Endothelial cell (in vitro differentiated cells): ENCODE measurements around the gene CFAP52. TPM values are rescaled to one million over a fixed set of nuclear protein-coding genes. Genes with fewer than 3 reads are reported as not detected.

Source experiments
- DNase-seq: peaks from one replicate; pipeline ENCODE4 v3.0.0; 2021; ENCODE audit warnings: low spot score
- H3K27ac Mint-ChIP-seq: one replicate; pipeline ENCODE4 v1.8.0; 2021; ENCODE audit warnings: mixed read lengths, inconsistent platforms; ENCODE audit not compliant: unreplicated experiment
- H3K27me3 Mint-ChIP-seq: one replicate; pipeline ENCODE4 v1.8.0; 2021; ENCODE audit warnings: mild to moderate bottlenecking, moderate library complexity, mixed read lengths, inconsistent platforms; ENCODE audit not compliant: unreplicated experiment
- H3K36me3 Mint-ChIP-seq: one replicate; pipeline ENCODE4 v1.8.0; 2021; ENCODE audit warnings: mild to moderate bottlenecking, low read depth, mixed read lengths, inconsistent platforms; ENCODE audit not compliant: unreplicated experiment
- H3K4me1 Mint-ChIP-seq: one replicate; pipeline ENCODE4 v1.8.0; 2021; ENCODE audit warnings: mild to moderate bottlenecking, mixed read lengths, inconsistent platforms; ENCODE audit not compliant: unreplicated experiment
- H3K4me3 Mint-ChIP-seq: one replicate; pipeline ENCODE4 v1.8.0; 2021; ENCODE audit warnings: mild to moderate bottlenecking, mixed read lengths, inconsistent platforms; ENCODE audit not compliant: unreplicated experiment
- H3K9me3 Mint-ChIP-seq: one replicate; pipeline ENCODE4 v1.8.0; 2021; ENCODE audit warnings: mixed read lengths, inconsistent platforms; ENCODE audit not compliant: unreplicated experiment
- total RNA-seq: library from RNA; stranded (reverse); fragmentation: NEBNext Ultra II Directional; extraction: Animal tissue kit (Norgen Biotek cat#: 25700); gene quantifications from one replicate; pipeline ENCODE4 v1.2.1, GENCODE V29; 2021; ENCODE audit not compliant: unreplicated experiment
- TF ChIP-seq, protein P1 (sequence below): fragments of 200-600 bp; sonication (generic); IDR thresholded peaks from one replicate; pipeline ENCODE4 v1.5.0; 2021; ENCODE audit warnings: antibody characterized with exemption; ENCODE audit not compliant: unreplicated experiment

The CFAP52 gene
- total RNA-seq, 1 donor from 2014 or later: not detected

DNA sequence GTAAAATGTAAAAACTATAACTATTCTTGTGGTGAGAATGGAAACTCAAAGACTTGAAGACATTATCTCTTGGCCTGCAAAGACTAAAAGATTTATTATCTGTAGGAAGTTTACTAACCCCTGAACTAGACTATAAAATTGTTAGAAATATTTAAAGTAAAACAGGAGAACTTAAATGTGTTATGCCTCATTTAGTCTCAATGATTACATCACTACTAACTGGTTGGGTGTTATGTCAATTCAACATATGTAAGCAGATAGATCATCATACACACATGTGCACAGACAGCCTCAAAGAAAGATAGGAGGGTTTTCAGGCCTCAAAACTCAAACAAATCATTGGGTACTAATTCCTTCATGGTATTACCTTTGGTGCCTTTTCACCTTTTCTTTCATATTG, 8.4 kb upstream of the CFAP52 start:
- no peak overlapping the region for H3K27ac Mint-ChIP-seq
- TF ChIP-seq, protein P1, sequence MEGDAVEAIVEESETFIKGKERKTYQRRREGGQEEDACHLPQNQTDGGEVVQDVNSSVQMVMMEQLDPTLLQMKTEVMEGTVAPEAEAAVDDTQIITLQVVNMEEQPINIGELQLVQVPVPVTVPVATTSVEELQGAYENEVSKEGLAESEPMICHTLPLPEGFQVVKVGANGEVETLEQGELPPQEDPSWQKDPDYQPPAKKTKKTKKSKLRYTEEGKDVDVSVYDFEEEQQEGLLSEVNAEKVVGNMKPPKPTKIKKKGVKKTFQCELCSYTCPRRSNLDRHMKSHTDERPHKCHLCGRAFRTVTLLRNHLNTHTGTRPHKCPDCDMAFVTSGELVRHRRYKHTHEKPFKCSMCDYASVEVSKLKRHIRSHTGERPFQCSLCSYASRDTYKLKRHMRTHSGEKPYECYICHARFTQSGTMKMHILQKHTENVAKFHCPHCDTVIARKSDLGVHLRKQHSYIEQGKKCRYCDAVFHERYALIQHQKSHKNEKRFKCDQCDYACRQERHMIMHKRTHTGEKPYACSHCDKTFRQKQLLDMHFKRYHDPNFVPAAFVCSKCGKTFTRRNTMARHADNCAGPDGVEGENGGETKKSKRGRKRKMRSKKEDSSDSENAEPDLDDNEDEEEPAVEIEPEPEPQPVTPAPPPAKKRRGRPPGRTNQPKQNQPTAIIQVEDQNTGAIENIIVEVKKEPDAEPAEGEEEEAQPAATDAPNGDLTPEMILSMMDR: no peak
- no peak overlapping the region for H3K4me3 Mint-ChIP-seq
- peaks cover 1% of the 10 kb centered on the region for H3K27me3 Mint-ChIP-seq
- H3K36me3 Mint-ChIP-seq: peaks cover 10% of the 10 kb centered on the region
- H3K9me3 Mint-ChIP-seq: no peaks in the 10 kb centered on the region
- H3K4me1 Mint-ChIP-seq: peaks cover 7% of the 10 kb centered on the region
- no peak for DNase-seq

DNA sequence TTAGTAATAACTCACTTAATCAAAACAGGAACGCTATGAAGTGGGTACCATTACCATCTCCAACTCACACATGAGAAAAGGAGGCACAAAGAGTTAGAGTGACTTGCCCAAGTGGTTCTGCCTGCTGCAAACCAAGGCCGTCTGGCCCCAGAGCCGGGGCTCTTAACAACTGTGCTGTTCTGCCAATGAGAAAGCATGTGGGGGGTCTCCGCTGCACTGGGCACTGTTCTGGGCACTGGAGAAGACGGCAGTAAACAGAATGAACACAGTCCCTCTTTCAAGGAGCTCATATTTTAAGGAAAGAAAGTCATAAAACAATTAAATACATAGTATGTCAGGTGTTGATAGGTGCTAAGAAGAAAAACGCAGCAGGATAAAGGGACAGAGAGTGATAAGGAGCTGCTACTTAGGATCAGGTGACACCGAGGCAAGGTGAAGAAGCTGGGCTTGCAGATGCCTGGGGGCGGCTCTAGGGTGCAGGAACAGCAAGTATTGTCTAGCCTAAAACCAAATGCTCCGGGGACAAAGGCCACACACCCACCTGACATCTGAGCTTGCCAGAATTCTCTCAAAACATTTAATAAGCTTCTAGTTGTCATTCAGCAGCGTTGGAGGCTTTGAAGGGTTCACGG, 7.4 kb upstream of the CFAP52 start:
- peaks cover 10% of the 10 kb centered on the region for H3K36me3 Mint-ChIP-seq
- H3K4me1 Mint-ChIP-seq: peaks cover 4% of the 10 kb centered on the region
- no peak overlapping the region for H3K4me3 Mint-ChIP-seq
- no peak for DNase-seq
- no peak overlapping the region for H3K27ac Mint-ChIP-seq
- TF ChIP-seq, protein P1: no peak
- H3K9me3 Mint-ChIP-seq: no peaks in the 10 kb centered on the region
- peaks cover under 1% of the 10 kb centered on the region for H3K27me3 Mint-ChIP-seq

DNA sequence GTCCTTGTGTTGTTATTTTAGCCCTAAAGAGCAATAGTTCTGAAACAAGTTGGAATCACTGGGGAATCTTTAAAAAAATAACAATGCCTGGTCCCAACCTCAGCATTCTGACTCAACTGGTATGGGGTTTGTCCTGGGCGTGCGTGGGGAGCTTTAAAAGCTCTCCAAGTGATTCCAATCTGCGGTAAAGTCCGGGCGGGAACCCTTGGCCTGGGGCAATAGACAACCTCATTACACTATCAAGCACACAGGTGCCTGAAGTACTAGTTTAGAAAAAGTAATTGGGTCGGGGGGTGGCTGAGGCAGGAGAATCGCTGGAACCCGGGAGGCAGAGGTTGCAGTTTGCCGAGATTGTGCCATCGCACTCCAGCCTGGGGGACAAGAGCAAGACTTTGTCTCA, 5.2 kb upstream of the CFAP52 start:
- H3K9me3 Mint-ChIP-seq: no peaks in the 10 kb centered on the region
- peaks cover 10% of the 10 kb centered on the region for H3K36me3 Mint-ChIP-seq
- DNase-seq: no peak
- TF ChIP-seq, protein P1: no peak
- peaks cover 2% of the 10 kb centered on the region for H3K4me1 Mint-ChIP-seq
- H3K27me3 Mint-ChIP-seq: no peaks in the 10 kb centered on the region
- H3K4me3 Mint-ChIP-seq: no peak overlapping the region
- H3K27ac Mint-ChIP-seq: no peak overlapping the region

DNA sequence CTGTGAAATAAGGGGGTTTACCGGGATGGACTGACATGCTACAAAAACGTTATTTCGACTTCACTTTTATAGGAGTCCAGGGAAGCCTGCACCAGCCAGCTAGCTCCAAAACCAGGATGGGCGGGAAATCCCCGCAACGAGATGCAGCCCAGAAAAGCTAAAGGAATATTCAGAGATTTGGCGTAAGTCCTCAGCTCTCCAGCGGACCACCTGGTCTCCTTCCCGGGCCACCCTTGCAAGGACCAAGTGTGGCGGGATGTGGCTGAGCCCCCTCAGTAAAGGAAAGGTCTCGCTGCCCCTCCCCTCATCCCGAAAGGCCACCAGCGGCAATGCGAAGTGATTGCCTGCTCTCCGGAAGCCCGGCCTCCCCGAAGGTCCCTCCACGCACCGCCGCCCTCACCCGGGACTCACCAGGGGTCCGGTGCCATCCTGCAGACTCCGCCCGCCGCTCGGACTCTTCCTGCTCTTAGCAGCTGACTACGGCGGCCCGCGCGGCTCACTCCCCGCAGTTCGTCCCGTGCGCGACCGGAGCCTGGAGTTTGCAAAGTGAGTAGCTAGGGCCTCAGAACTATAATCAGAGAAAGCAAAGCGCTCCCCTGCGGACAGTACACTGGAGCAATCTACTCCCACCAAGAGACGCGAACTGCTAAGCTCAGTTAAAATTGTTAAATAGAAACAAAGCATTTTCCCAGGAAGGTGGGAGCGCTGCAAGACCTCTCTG, 901 bp upstream of the CFAP52 start, which contains the start of gene STX8:
TSS of gene STX8 (minus strand) at position 440 of the 721 bp plus-strand sequence. CDS start at position 428, 12 bp downstream.
- peak; percentile 91 for DNase-seq
- Mint-ChIP-seq H3K4me1 (peaks cover 11% of the 10 kb centered on the region), H3K4me3 (peak within 1 kb of the TSS; percentile 98), H3K27ac (peak within 1 kb of the TSS; percentile 57), H3K36me3 (no peaks in the 10 kb centered on the region), H3K9me3 (no peaks in the 10 kb centered on the region), H3K27me3 (peaks cover 3% of the 10 kb centered on the region)
- TF ChIP-seq, protein P1: no peak

DNA sequence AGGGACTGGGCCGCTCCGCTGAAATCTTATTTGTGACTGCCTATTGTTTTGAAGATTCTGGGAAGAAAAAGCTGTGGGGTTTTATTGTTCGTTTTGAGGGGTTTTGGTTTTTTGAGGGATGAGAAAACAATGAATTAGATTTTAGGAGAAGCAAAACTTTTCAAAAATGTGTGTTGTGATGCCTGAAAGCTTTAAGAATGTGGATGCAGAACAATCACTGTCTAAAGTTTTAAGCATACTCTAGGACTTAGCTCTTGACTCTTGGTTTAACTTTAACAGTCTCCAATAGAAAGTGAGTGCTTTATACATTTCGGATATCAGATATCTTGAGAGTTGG, 899 bp downstream of the CFAP52 start:
- Mint-ChIP-seq H3K27ac (no peak overlapping the region), H3K36me3 (no peaks in the 10 kb centered on the region), H3K9me3 (no peaks in the 10 kb centered on the region), H3K27me3 (peaks cover 3% of the 10 kb centered on the region), H3K4me3 (peak overlapping the region; percentile 30), H3K4me1 (peaks cover 11% of the 10 kb centered on the region)
- DNase-seq: no peak
- TF ChIP-seq, protein P1: no peak
